ENCODE results near the gene AIRE. TPM values are rescaled to one million over a fixed set of nuclear protein-coding genes. Genes with fewer than 3 reads are reported as not detected.

The AIRE gene
- total RNA-seq, 4 donors from 2014 or later, result 0.30 TPM; not detected in 3

GRCh38 chr21:44286716-44287632, 1.3 kb downstream of the AIRE start:
- 51 to 74% methylated on average over 13 to 14 of the region's 31 CpGs for WGBS, 2 donors
- Histone ChIP-seq H3K4me1 (peaks cover 0 to 10% (median 0%) of the 10 kb centered on the region in 4 donors), H3K27me3 (peaks cover 0 to 22% of the 10 kb centered on the region in 2 donors), H3K4me3 (no peak overlapping the region), H3K36me3 (no peaks in the 10 kb centered on the region), H3K27ac (no peak overlapping the region), H3K9me3 (no peaks in the 10 kb centered on the region)
- TF ChIP-seq EP300 (IDR thresholded peaks at IDR 0.05) (no peak), CTCF (IDR thresholded peaks at IDR 0.05) (no peak), POLR2A (IDR thresholded peaks at IDR 0.05) (no peak)
- DNase-seq (ENCODE audit: low spot score in 2 of 2), result no peak

GRCh38 chr21:44288251-44289110, 2.8 kb downstream of the AIRE start:
- no peak for TF ChIP-seq POLR2A (IDR thresholded peaks at IDR 0.05)
- WGBS, 2 donors, result 88 to 89% methylated on average over 21 to 22 of the region's 23 CpGs

GRCh38 chr21:44289381-44290010, 3.8 kb downstream of the AIRE start:
- Histone ChIP-seq H3K27me3 (peaks cover 0 to 22% of the 10 kb centered on the region in 2 donors), H3K4me1 (peaks cover 0 to 13% (median 2%) of the 10 kb centered on the region in 4 donors), H3K27ac (no peak overlapping the region), H3K36me3 (no peaks in the 10 kb centered on the region), H3K9me3 (no peaks in the 10 kb centered on the region), H3K4me3 (no peak overlapping the region)
- WGBS, 2 donors, result 75 to 87% methylated on average over 12 to 13 of the region's 24 CpGs
- no peak for DNase-seq (ENCODE audit: low spot score in 2 of 2)
- TF ChIP-seq CTCF (IDR thresholded peaks at IDR 0.05) (no peak), EP300 (IDR thresholded peaks at IDR 0.05) (no peak), POLR2A (IDR thresholded peaks at IDR 0.05) (no peak)

More at GRCh38 chr21:44288251-44289110, 2.8 kb downstream of the AIRE start:
- no peak for DNase-seq (ENCODE audit: low spot score in 2 of 2)
- H3K27ac ChIP-seq, result no peak overlapping the region
- no peaks in the 10 kb centered on the region for H3K36me3 ChIP-seq
- peaks cover 0 to 10% (median 0%) of the 10 kb centered on the region in 4 donors for H3K4me1 ChIP-seq
- no peak overlapping the region for H3K4me3 ChIP-seq
- peaks cover 0 to 22% of the 10 kb centered on the region in 2 donors for H3K27me3 ChIP-seq
- no peaks in the 10 kb centered on the region for H3K9me3 ChIP-seq

- WGBS, 2 donors, result 74 to 77% methylated on average over 16 of the region's 16 CpGs
- Histone ChIP-seq H3K4me3 (no peak overlapping the region), H3K9me3 (no peaks in the 10 kb centered on the region), H3K27me3 (peaks cover 0 to 22% of the 10 kb centered on the region in 2 donors), H3K27ac (no peak overlapping the region), H3K36me3 (no peaks in the 10 kb centered on the region), H3K4me1 (peaks cover 0 to 19% (median 9%) of the 10 kb centered on the region in 4 donors)
- TF ChIP-seq POLR2A (IDR thresholded peaks at IDR 0.05), result no peak
- TF ChIP-seq EP300 (IDR thresholded peaks at IDR 0.05), result no peak
- TF ChIP-seq CTCF (IDR thresholded peaks at IDR 0.05), result no peak
- DNase-seq (ENCODE audit: low spot score in 2 of 2), result no peak
These were observed 4.8 kb downstream of the AIRE start for GRCh38 chr21:44290327-44291077.

Data from tibial nerve (tissue), 4 donors.